Daoy (cell line): ENCODE results near the gene RAMP1. TPM values are rescaled to one million over a fixed set of nuclear protein-coding genes. Genes with fewer than 3 reads are reported as not detected.

Source experiments
- DNase-seq: peaks from one replicate; pipeline ENCODE4 v3.0.0-alpha.2; 2015; ENCODE audit warnings: low read depth
- total RNA-seq: library from RNA; depleted of rRNA; stranded (reverse); fragments of >200 nt; shearing (Covaris generic); gene quantifications from 2 replicates; pipeline ENCODE4 v1.2.3, GENCODE V29; 2014

RAMP1 gene
- total RNA-seq, 1 experiment from 2014 or later: 12.9 TPM

DNA sequence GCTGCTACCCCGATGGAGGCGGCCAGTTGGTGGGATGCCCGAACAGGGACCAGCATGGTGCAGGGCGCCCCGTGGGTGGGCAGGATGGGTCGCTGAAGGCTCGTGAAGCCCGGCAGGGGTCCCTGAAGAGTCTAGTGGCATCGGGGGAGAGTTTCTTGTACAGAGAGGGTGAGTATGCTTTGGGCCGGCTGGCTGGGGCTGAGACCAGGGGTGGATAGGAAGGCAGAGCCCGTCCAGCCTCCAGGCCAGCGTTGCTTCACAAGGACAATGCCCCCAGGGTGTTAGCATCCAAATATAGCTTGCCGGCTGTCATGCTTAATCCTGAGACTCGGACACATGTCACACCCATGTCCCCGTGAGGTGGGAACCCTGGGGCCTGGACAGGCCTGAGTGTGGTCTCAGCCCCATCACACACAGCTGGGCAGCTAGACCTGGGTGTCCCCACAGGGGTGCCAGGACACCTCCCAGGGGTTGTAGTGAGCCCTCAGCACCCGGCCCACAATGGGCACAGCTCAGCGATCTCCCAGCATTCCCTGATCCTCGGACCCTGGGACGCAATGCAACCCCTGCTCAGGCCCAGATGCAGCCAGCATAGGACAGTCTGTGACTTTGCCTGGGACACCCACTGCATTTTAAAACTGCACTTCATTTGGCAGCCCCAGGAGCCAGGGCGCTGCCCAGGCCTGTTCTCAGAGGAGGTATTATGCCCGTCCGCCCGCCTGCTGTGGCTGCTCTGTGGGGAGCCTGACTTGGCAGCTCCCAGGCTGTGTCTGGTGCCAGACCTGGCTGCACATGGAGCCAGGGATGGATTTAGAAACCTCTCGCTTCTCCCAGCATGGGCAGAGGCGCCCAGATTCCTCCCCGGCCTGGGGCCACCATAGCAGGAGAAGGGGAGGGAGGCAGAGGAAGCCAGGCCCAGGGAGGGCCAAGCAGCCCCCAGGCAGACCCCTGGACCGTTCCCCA lies 36.4 kb downstream of the RAMP1 start:
- peak; percentile 61 for DNase-seq

- DNase-seq: no peak
Measured at GRCh38 chr2:237896507-237896892, 37.1 kb downstream of the RAMP1 start.

DNA sequence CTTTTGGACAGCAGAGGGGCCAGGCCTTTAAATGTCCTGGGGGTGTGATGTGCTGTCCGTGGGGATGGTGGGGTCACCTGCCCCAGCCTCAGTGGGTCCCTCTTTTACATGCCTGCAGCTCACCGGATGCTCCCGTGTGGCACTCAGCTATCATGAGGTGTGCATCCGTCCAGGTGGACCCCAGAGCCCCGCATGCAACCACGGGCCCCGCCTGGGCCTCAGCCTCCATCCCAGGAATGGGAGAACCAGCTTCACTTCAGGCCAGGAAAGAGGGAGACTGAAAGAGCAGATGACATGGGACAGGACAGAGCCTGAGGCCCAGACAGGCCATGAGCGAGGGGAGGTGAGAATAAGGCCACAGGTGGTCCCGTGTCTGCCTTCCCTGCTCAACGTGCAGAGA lies 37.5 kb downstream of the RAMP1 start:
- DNase-seq: no peak

- DNase-seq: no peak
Measured at GRCh38 chr2:237898057-237898414, 38.6 kb downstream of the RAMP1 start.

DNA sequence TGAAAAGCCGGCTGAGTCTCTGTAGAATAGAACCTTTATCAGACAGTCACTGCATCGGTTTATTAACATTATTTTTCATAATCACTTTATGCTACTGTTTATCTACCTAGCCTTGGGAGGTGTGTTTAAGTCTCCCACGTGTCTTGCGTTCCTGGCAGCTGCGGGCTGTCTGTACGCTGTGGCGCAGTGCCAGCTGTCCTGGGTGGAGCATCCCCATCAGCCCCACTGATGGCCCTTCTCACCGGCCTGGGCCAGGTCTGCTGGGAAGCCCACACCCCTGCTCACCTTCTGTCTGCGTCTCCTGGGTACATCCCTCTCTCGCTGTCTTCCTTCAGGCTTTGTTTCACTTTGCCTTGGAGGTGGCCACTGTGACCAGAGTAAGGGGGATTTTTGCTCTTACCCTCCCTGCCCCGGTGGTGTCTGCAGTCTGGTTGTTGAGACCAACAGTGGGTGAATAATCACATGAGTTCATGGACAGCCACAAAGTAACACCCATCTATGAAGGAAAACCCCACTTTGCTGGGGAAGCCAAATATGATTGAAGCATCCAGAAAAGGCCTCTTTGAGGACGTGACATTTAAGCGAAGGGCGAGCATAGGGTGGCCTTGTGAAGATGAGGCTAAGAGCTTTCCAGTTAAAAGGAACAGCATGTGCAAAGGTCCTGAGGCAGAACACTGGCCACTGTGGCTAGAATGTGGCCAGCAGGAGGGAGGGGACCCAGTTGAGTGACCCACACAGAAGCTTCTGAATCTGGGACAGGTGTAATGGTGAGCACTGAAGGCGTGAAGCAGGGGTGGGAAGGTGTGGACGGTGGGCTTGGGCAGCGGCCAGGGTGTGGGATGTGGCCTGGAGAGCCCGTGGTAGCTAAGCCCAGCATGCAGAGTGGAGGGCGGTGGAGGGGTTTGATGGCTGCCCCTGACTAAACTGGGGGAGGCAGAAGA lies 41.7 kb downstream of the RAMP1 start:
- no peak for DNase-seq

- no peak for DNase-seq
Measured at GRCh38 chr2:237901932-237902850, 42.8 kb downstream of the RAMP1 start.

DNA sequence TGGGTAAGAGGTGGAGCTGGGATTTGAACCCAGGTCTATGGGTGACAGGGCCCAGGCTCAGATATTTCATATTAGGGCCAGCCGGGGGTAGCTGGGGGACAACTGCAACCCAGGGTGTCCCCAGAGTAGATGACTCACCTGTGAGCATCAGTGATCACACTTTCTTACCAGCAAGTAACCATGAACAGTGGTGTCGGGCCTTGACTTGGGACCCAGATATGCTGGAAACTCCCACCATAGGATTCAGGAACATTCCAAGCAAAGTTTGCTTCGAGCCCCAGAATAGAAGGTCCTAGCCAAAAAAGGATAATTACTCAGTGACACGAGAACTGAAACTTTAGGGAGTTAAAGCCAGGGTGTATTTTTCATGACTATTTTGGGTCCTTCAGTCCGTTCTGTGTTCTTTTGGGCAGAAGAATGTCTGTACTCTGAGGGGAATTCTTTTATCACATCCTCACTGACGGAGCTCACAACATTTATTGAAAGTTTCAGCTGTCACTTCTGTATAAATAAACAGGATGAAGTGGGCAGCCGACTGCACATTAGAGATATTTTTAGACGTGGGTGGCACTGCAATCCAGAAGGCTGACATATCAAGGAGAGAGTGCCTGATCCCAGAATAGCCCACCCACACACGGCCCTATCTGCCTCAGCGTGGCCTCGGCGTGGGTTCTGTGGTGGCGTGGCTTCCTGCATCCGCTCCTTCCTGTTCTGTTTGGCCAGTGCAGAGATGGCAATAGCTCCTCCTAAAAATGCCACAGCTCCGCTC lies 45.6 kb downstream of the RAMP1 start:
- DNase-seq: peak; percentile 52

DNA sequence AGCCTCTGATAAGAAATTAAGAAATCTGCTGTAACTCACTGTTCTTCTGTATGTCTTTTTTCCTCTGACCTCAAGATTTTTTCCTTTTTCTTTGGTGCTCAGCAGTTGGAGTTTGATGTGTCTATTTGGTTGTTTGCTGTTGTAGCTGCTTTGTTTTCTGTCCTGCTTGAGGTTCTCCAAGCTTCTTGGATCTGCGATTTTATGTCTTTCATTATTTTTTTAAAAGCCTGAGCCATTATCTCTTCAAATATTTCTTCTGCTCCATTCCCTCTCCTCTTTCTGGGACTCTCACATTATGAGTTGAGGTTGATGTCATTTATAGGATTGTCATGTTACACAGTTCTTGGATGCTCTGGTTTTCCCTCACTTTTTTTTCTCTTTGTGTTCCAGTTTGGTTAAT lies 47.7 kb downstream of the RAMP1 start:
- no peak for DNase-seq

GRCh38 chr2:237909075-237909695 lies 49.8 kb downstream of the RAMP1 start:
- DNase-seq: no peak

DNA sequence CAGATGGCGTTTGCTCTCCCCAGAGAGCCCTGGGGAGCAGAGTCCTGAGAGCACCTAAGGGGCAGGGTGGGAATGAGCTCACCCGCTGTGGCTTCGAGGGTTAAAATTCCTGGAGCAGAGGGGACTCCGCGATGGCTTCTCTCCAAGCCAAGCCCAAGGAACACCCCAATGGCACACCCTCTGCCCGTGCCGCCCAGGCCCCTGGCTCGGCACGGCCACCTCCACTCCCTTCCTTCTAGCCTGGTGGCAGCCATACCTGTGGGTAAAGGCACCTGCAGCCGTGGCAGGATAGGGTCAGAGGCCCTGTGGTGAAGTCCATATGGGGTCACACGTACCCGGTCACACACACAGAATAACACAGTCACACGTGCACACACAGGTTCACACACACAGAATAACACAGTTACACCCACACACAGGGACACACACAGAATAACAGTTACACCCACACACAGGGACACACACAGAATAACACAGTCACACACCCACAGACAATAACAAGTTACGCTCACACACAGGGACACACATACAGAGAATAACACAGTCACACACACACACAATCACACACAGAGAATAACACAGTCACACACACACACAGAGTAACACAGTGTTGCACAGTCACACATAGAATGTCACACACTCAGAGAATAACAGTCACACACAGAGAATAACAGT lies 50.5 kb downstream of the RAMP1 start:
- DNase-seq: no peak

GRCh38 chr2:237910576-237911362 lies 51.3 kb downstream of the RAMP1 start:
- no peak for DNase-seq

- no peak for DNase-seq
Measured at GRCh38 chr2:237911363-237912017, 52.1 kb downstream of the RAMP1 start.

DNA sequence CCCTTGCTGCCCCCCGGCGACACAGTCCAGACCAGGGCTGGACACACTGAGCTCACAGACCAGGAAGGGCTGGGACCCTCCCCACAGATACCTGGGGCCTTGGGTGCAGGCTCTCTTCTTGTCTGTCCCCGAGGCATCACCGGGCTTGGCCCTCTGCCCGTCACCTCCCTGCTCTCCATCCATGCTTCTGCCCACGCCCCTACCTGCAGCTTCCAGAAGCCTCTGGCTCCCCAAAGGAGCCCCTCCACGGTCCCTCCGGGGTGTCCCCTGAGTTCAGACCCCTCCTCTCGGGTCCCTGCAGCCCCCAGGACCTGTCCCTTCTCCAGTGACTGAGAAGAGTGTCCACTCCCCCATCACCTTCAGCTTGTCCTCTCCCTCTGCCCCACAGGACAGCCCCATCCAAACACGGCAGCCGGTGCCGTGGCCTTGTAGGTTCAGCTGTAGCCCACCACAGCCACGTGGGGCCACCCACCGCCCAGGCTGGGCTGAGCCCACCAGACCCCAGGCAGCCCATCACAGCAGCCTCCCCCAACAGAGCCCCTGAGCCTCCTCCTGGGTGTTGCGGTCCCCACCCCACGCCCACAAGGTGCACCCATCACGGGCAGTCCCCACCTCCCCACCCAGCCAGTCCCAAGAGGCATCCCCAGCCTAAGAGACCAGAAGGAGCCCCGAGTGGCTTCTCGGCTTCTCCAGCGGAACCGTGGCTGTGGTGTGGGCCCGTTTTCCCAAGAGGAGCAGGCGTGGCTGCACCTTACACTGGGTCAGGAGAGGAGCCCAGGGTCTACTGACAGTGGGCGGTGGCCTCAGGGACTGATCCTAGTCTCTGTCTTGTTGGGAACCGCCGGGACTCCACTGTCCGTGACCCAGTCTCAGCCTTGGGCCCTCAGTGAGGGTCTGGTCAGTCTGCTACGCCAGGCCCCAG lies 53.1 kb downstream of the RAMP1 start:
- no peak for DNase-seq

GRCh38 chr2:237913193-237913917 lies 53.9 kb downstream of the RAMP1 start:
- DNase-seq: no peak

GRCh38 chr2:237915576-237915975 lies 56.2 kb downstream of the RAMP1 start:
- no peak for DNase-seq

GRCh38 chr2:237916296-237916695 lies 56.9 kb downstream of the RAMP1 start:
- DNase-seq: no peak
